ENCODE results near the gene DRICH1.
"Not testable (repeated sequence)": the region's sequence is repeated elsewhere in the genome, so short reads cannot be mapped to it uniquely, and the experiment has no call there.

DRICH1 gene

GRCh38 chr22:23649071-23649501, 17.0 kb upstream of the DRICH1 start:
- no peak for TF ChIP-seq TAF1 (IDR thresholded peaks at IDR 0.05; ENCODE audit: low read depth, low read length)
- TF ChIP-seq SPI1 (IDR thresholded peaks at IDR 0.05; ENCODE audit: low read depth, low read length): no peak
- no peak for TF ChIP-seq PAX5 (IDR thresholded peaks at IDR 0.05; ENCODE audit: insufficient read depth, low read length, severe bottlenecking)
- no peak for TF ChIP-seq POLR2A (IDR thresholded peaks at IDR 0.05; ENCODE audit: low read depth, low read length)
- TF ChIP-seq POLR2AphosphoS5 (IDR thresholded peaks at IDR 0.05; ENCODE audit: low read depth, low read length): no peak
- no peak for TF ChIP-seq POU2F2 (IDR thresholded peaks at IDR 0.05; ENCODE audit: low read depth, low read length)
- no peak for FAIRE-seq
- DNase-seq (ENCODE audit: insufficient read length, low spot score): no peak

DNA sequence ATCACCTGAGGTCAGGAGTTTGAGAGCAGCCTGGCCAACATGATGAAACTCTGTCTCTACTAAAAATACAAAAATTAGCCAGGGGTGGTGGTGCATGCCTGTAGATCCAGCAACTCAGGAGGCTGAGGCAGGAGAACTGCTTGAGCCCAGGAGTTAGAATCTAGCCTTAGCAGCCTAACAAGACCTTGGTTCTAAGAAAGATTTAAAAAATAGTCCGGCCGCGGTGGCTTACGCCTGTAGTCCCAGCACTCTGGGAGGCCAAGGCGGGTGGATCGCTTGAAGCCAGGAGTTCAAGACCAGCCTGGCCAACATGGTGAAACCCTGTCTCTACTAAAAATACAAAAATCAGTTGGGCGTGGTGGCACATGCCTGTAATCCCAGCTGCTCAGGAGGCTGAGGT, 14.4 kb upstream of the DRICH1 start:
- DNase-seq (ENCODE audit: insufficient read length, low spot score); FAIRE-seq: not testable (repeated sequence)

- DNase-seq (ENCODE audit: insufficient read length, low spot score); FAIRE-seq: not testable (repeated sequence)
Observed at GRCh38 chr22:23640206-23640605, 8.1 kb upstream of the DRICH1 start.

GRCh38 chr22:23639661-23640060, 7.5 kb upstream of the DRICH1 start:
- DNase-seq (ENCODE audit: insufficient read length, low spot score) (no peak), FAIRE-seq (no peak)
- TF ChIP-seq PAX5 (IDR thresholded peaks at IDR 0.05; ENCODE audit: insufficient read depth, low read length, severe bottlenecking): no peak
- no peak for TF ChIP-seq POU2F2 (IDR thresholded peaks at IDR 0.05; ENCODE audit: low read depth, low read length)
- no peak for TF ChIP-seq POLR2AphosphoS5 (IDR thresholded peaks at IDR 0.05; ENCODE audit: low read depth, low read length)
- TF ChIP-seq SPI1 (IDR thresholded peaks at IDR 0.05; ENCODE audit: low read depth, low read length): no peak
- no peak for TF ChIP-seq TAF1 (IDR thresholded peaks at IDR 0.05; ENCODE audit: low read depth, low read length)
- no peak for TF ChIP-seq POLR2A (IDR thresholded peaks at IDR 0.05; ENCODE audit: low read depth, low read length)

DNA sequence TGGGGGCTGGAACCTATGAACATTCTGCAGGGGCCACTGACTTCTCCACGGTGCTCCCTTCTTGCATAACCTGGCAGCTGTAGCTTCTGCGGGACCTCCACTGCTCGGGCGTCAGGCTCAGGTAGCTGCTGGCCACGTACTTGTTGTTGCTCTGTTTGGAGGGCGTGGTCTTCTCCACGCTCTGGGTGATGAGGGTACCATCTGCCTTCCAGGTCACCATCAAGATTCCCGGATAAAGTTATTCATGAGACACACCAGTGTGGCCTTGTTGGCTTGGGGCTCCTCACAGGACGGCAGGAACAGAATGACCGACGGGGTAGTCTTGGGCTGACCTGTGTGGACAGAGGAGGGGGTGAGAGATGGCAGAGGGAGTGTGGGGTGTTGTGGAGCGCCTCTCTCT, 6.5 kb upstream of the DRICH1 start:
- TF ChIP-seq POLR2A (IDR thresholded peaks at IDR 0.05; ENCODE audit: low read depth, low read length) (no peak), PAX5 (IDR thresholded peaks at IDR 0.05; ENCODE audit: insufficient read depth, low read length, severe bottlenecking) (no peak), POU2F2 (IDR thresholded peaks at IDR 0.05; ENCODE audit: low read depth, low read length) (no peak), POLR2AphosphoS5 (IDR thresholded peaks at IDR 0.05; ENCODE audit: low read depth, low read length) (no peak), TAF1 (IDR thresholded peaks at IDR 0.05; ENCODE audit: low read depth, low read length) (no peak), SPI1 (IDR thresholded peaks at IDR 0.05; ENCODE audit: low read depth, low read length) (no peak)
- no peak for FAIRE-seq
- no peak for DNase-seq (ENCODE audit: insufficient read length, low spot score)

- not testable (repeated sequence) for FAIRE-seq; DNase-seq (ENCODE audit: insufficient read length, low spot score)
Observed at GRCh38 chr22:23635291-23635690, 3.2 kb upstream of the DRICH1 start.

GRCh38 chr22:23628056-23628743, 3.9 kb downstream of the DRICH1 start:
- not testable (repeated sequence) for FAIRE-seq; DNase-seq (ENCODE audit: insufficient read length, low spot score)

DNA sequence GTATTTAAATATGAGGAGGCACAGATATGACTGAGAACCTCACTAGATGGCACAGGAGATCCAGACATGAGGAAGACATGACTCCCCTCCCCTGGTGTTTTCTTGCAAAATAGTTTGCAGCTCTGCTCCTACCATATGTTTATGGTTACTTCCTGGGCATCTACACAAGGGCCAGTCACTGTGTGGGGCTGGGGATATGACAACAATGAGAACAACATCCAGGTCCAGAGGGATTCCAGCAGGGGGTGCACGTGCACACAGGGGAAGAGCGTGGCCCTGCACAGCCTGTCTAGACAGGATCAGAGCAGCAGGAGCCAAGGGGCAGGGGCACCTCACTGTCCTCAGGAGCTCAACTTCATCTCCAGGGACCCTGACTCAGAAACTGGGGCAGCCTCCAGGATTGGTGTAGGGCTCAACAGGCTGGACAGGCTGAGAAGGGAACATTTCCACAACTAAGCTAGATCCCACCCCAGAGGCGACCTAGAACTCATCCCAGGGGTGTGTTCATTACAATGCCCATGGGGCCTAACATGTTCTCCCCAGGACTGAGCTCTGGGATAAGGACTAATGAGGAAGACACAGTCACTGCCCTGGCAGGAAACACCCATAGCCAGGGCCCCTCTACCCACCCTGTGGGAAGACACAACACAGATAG, 4.6 kb downstream of the DRICH1 start:
- not testable (repeated sequence) for DNase-seq (ENCODE audit: insufficient read length, low spot score)
- FAIRE-seq: peak; percentile 90

DNA sequence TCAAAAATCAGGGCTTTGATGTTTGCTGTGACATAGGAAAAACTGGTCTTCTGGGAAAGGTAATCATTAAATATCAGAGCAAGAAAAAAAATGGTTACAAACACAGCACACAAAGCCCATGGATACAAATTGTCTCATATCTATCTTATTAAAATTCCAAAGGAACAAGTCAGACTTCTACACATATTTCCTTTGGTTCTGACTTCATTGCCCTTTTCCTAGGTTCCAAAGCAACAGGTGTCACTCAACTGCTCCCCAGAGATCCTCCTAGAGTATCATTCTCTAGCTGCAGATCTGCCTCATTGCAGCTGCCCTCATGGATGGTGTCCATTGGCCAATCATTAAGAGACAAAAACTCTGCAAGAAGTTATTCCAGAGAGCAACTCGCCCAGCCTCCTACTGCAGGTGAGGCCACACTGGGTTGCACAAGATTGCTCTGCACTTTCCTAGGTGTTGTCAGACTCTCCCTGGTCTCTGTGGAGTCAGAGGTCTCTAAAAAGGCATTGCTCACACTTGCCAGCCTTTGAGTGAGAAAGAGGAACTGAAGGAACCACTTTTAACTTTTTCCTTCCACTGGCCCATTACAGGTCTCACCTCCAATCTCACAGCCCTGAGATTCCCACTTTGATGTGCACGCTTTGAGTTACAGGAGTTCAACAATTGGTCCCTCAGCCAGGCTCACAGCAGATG, 5.7 kb downstream of the DRICH1 start:
- no peak for DNase-seq (ENCODE audit: insufficient read length, low spot score)
- TF ChIP-seq TAF1 (IDR thresholded peaks at IDR 0.05; ENCODE audit: low read depth, low read length): no peak
- TF ChIP-seq PAX5 (IDR thresholded peaks at IDR 0.05; ENCODE audit: insufficient read depth, low read length, severe bottlenecking): no peak
- TF ChIP-seq POLR2AphosphoS5 (IDR thresholded peaks at IDR 0.05; ENCODE audit: low read depth, low read length): no peak
- TF ChIP-seq SPI1 (IDR thresholded peaks at IDR 0.05; ENCODE audit: low read depth, low read length): peak; percentile 43; the same call in 1 of the 2 replicates
- TF ChIP-seq POU2F2 (IDR thresholded peaks at IDR 0.05; ENCODE audit: low read depth, low read length): no peak
- TF ChIP-seq POLR2A (IDR thresholded peaks at IDR 0.05; ENCODE audit: low read depth, low read length): no peak
- no peak for FAIRE-seq

- DNase-seq (ENCODE audit: insufficient read length, low spot score) (no peak), FAIRE-seq (no peak)
- TF ChIP-seq POU2F2 (IDR thresholded peaks at IDR 0.05; ENCODE audit: low read depth, low read length): no peak
- TF ChIP-seq TAF1 (IDR thresholded peaks at IDR 0.05; ENCODE audit: low read depth, low read length): no peak
- TF ChIP-seq PAX5 (IDR thresholded peaks at IDR 0.05; ENCODE audit: insufficient read depth, low read length, severe bottlenecking): no peak
- no peak for TF ChIP-seq POLR2A (IDR thresholded peaks at IDR 0.05; ENCODE audit: low read depth, low read length)
- no peak for TF ChIP-seq SPI1 (IDR thresholded peaks at IDR 0.05; ENCODE audit: low read depth, low read length)
- TF ChIP-seq POLR2AphosphoS5 (IDR thresholded peaks at IDR 0.05; ENCODE audit: low read depth, low read length): no peak
Observed at GRCh38 chr22:23622634-23623033, 9.5 kb downstream of the DRICH1 start.

DNA sequence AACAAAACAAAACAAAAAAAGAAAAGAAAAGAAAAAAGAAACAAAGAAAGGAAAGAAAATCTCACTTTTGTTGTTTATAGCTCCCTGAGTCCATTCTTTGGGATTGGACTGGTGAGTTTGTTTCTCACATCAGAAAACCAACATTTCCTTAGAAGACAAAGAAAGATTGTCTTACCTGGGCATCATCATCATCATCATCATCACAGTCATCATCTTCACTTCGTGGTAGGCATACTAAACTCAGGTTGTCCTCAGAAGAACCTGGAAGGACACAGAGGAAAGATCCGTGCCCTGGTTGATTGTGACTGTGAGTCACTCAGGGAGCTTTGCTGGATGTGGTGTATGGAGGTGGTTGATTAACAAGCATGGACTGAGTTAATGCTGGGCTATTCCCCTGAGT, 10.2 kb downstream of the DRICH1 start:
- not testable (repeated sequence) for DNase-seq (ENCODE audit: insufficient read length, low spot score); FAIRE-seq
